GM10266 (cell line): ENCODE results near the gene RPS14.

Experiments
- DNase-seq: peaks from one replicate; pipeline ENCODE4 v3.0.0; 2012; ENCODE audit errors: extremely low spot score
- TF ChIP-seq, protein P1 (sequence below): IDR thresholded peaks from 2 replicates; pipeline ENCODE4 v1.5.1; 2012; ENCODE audit warnings: mild to moderate bottlenecking, low read depth; ENCODE audit not compliant: control insufficient read depth, insufficient read depth; ENCODE audit errors: missing control alignments

Gene RPS14

DNA sequence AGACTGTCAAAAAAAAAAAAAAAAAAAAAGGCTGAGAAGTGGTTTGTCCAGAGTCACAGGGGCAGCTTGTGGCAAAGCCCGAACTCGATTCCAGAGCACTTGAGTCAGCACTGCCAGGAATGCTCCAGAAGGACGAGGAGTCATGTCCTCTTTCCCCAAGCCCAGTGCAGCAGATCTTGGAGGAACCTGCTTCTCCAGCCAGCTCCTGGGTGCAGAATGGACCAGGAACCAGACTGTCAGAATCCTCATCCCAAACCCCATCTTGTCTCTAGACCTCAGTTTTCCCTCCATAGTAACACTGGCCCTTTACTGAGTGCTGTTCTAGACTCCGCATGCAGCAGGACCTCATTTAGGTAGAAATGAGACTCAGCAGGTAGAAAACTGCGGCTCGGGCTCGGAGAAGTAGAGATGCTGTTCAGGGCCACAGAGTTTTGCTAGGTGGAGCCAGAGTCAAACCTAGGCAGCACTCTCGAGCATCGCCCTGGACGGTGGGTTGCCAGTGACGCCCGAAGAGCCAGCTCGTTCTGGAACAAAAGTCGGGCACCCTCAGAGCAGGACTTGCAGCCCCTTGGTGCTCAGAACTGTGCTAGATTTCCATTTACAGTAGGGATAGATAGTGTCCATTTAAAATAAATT, 52.3 kb downstream of the RPS14 start:
- DNase-seq = no peak
- TF ChIP-seq, protein P1, sequence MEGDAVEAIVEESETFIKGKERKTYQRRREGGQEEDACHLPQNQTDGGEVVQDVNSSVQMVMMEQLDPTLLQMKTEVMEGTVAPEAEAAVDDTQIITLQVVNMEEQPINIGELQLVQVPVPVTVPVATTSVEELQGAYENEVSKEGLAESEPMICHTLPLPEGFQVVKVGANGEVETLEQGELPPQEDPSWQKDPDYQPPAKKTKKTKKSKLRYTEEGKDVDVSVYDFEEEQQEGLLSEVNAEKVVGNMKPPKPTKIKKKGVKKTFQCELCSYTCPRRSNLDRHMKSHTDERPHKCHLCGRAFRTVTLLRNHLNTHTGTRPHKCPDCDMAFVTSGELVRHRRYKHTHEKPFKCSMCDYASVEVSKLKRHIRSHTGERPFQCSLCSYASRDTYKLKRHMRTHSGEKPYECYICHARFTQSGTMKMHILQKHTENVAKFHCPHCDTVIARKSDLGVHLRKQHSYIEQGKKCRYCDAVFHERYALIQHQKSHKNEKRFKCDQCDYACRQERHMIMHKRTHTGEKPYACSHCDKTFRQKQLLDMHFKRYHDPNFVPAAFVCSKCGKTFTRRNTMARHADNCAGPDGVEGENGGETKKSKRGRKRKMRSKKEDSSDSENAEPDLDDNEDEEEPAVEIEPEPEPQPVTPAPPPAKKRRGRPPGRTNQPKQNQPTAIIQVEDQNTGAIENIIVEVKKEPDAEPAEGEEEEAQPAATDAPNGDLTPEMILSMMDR = no peak

- TF ChIP-seq, protein P1 = no peak
- no peak for DNase-seq
Measured at GRCh38 chr5:150396267-150396666, 53.3 kb downstream of the RPS14 start.

GRCh38 chr5:150395688-150395975, 53.9 kb downstream of the RPS14 start:
- no peak for DNase-seq
- TF ChIP-seq, protein P1 = no peak

DNA sequence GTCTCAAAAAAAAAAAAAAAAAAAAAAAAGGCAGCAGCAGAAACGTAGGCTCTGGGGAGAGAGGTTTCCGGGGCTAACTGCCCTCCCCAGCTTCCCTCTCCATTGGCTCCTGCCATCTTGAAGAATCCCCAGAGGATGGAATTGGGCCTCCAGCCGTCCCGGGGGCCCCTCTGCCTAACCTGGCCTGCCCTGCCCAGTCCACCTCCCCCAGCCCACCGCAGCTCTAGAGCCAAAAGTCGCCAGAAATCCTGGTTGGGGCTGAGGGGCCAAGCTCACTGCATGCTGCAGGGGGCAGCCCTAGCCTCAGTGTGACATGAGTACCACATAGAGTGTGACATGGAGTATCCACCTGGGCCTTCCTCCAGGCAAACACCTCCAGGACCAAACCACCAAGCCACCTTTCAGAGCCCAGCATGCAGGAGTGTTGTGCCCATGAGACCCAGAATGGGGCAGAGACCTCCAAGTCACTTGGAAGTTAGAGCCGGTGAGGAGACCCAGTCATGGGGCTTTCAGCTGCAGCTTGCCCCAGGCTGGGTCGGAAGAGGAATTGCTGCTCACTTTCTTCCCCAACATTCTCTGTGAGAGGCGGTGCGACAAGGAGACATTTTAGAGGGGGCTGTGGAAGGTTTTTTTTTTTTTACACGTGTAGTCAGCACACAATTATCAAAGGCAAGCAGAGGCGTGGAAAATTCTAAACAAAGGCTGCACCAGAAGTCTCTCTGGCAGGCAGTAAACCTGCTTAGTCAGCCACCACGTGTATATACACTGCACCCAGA, 54.4 kb downstream of the RPS14 start:
- TF ChIP-seq, protein P1 = peak; percentile 6
- no peak for DNase-seq

DNA sequence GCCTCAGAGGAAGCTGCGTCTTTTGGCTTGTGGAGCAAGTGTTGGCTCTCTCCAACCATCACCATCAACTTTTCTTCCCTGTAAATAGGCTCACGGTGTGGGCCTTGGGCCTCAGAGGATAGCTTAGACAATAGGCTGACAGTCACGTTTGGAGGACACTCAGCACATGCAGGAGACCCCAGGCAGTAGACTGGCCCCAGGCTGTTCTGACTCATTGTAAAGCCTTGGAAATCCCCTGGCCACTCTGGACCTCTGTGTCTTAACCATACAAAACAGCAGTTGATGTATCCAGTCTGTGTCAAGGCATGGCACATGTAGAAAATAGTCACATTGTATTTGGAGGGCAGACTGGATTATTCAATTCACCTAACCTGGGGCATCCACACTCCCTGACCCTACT, 55.4 kb downstream of the RPS14 start:
- DNase-seq = peak; percentile 59
- TF ChIP-seq, protein P1 = no peak

GRCh38 chr5:150393096-150393645, 56.4 kb downstream of the RPS14 start:
- DNase-seq = no peak
- TF ChIP-seq, protein P1 = no peak

DNA sequence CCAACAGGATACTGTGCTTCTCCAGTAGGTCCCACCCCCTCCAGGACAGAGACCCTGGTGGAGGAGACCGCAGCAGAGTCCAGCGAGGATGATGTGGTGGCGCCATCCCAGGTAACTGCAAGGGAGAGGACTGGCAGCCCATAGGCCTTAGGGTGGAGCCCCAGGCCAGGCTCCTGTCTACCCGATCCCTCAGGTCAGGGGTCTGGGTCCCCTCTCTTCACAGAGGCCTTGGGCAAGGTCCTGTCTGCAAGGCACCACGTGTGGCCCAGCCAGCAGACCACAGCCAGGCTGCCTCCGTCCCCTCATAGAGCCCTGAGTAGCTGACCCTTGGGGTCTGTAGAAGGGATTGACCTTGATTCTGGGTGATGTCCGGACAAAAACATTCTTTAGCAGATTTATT, 56.9 kb downstream of the RPS14 start:
- TF ChIP-seq, protein P1 = no peak
- DNase-seq = no peak
